Stimulated activated naive CD4-positive, alpha-beta T cell (primary cell): Measurements from ENCODE around the gene FAXDC2.

ENCODE experiments used
- DNase-seq, 6 experiments: peaks; one replicate each; lab custom pipeline; 2025; lab: John Stamatoyannopoulos, UW

The FAXDC2 gene

DNA sequence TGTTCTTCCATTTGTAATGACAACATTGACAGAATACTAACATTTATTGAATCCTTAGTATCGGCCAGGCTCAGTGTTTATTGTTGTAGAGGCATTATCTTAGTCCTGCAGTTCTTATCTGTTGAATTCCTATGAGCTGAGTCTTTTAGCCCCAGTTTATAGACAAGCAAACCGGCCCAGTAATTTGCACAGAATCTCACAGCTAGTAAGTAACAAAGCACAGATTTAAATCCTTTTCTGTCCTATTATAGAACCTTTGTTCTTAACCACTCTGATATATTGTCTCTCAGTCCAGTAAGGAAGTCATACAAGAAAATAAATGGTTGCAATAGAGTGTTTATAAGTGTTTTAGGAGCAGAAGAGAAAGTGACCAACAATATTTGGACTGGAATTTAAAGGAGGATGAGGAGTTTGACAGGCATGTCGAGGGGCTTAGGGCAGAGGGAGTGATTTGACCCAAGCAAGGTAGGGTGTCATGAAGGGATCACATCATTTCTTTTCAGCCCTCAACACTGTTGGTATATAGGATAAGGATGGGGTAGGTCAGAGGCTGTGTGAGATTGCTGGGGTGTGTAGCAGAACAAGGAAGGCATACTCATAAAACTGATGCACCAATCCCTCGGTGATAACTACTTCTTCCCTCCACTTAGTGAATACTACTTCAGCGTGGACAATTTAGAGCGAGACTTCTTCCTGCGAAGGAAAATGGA, 55.7 kb downstream of the FAXDC2 start:
- DNase-seq: no peak

DNA sequence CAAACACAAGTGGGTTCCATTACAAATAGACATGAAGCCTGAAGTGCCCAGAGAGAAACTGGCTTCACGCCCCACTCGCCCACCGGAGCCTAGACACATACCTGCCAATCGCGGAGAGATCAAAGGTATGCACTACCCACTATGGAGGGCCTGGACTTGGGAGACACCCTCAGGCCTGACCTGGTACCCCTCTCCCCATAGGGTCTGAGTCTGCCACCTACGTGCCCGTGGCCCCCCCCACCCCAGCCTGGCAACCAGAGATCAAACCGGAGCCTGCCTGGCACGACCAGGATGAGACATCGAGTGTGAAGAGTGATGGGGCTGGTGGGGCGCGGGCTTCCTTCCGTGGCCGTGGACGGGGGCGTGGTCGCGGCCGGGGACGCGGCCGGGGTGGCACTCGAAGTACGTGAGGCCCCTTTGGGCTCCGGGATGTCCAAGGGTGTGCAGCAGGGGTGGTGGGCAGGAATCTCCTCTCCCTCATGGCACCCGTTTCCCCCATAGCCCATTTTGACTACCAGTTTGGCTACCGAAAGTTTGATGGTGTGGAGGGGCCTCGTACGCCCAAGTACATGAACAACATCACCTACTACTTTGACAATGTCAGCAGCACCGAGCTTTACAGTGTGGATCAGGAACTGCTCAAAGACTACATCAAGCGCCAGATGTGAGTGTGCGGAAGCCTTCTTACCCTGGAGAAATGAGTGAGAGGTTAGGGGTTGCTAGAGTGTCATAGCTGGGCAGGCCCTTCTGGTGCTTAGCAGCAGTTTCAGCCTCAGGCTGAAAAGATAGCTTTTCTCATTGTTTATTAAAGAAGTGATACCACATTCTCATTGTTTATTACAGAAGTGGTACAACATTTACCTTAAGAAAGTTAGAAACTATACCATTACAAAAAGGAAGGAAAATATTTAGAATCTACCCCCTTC, 56.5 kb downstream of the FAXDC2 start:
- DNase-seq: no peak

DNA sequence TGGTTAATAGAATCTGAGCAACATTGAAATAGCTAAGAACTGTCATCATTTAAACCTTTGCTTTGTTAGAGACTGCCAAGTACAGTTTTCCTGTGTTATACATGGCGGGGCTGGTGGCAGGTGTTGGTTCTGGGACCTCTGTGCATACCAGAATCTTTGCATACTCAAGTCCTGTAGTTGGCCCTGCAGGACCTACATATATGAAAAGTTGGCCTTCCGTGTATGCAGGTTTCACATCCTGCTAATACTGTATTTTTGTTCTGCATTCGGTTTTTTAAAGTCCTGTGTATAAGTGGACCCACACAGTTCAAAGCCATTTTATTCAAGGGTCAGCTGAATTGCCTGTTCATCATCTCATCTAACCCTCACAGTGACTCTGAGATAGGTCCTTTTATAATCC, 58.9 kb downstream of the FAXDC2 start:
- no peak for DNase-seq

DNA sequence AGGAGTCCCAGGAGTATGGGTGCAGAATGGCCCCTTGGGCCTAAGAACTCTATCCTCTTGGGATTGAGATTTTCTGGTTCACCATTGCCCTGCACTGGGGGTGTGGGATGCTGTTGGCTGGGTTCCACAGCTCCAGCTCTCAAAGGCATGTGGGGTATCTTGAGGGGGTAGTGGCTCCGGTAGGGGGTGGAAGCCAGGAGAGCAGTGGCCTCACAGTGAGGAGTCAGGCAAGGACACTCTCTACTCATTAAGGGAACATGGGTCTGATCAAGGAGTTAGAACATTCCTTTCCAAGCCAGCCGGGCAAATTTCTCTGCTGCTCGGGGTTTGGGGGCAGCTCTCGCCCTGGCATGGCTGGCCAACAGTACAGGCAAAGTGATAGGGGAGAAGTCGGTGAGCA, 62.2 kb downstream of the FAXDC2 start:
- DNase-seq: no peak

DNA sequence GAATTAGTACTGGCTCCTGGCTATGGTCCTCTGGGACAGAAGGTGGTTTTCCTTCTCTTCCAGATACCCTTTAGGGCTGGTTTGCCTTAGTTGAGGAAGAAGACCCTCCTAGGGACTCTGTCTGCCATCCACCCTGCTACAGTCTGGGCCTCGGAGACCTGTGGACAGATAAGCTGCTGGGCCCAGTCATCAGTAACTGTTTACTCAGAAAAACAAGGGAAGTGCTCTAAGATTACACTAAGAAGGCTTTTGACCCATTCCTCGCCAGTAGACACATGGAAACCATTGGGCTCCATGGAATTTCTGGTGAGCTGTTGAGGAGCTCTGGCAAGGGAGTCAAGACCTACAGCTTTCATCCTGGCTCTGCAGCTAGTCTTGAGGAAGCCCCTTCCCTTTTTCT, 64.0 kb downstream of the FAXDC2 start:
- DNase-seq: no peak

DNA sequence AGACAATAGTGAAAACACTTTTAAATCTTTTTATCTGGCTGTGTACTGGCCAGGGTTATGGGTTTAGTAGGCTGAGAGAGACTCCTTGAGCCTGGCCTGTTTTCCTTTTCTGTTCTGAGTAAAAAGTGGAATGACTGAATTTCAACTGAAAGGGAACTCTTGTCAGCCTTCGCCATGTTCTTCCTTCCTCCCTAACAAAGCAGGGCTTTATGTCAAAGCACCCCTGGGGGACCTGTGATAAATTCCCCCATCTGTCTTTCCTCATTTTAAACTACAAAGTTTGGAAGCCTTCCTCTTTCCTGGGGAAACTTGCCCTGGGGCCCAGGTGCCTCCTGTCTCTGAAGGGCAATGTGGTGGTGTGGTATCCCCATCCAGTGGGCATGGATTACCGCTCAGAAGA, 65.5 kb downstream of the FAXDC2 start:
- no peak for DNase-seq

DNA sequence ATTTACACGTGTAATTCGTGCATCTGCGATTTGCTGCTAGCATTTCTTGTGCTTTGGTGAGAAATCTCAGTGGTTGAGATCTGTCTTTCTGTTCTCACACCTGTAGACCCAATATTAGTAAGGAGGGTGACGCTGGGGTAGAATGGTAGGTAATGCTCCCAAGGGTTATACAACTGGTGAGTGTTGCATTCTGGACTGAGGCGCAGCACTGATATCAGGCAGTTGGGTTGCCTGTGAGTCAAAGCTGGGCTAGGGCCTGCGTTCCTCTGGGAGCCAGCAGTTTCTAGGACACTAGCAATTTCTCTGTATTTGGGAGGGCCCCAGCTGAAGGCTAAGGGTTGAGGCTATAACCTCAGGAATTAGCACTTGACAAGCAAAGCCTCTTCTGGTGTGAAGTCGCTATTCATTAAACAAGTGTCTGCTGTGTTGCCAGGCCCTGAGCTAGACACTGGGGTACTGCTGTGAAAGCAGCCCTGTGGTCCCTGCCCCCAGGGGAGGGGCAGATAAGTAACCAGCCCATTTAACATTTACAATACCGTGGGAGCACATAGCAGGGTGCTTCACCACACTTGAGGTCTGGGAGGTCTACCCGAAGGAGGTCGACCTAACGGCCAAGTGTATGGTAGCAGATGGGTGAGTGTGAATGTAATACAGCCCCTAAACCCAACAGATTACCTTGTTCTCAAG, 66.5 kb downstream of the FAXDC2 start:
- no peak for DNase-seq

DNA sequence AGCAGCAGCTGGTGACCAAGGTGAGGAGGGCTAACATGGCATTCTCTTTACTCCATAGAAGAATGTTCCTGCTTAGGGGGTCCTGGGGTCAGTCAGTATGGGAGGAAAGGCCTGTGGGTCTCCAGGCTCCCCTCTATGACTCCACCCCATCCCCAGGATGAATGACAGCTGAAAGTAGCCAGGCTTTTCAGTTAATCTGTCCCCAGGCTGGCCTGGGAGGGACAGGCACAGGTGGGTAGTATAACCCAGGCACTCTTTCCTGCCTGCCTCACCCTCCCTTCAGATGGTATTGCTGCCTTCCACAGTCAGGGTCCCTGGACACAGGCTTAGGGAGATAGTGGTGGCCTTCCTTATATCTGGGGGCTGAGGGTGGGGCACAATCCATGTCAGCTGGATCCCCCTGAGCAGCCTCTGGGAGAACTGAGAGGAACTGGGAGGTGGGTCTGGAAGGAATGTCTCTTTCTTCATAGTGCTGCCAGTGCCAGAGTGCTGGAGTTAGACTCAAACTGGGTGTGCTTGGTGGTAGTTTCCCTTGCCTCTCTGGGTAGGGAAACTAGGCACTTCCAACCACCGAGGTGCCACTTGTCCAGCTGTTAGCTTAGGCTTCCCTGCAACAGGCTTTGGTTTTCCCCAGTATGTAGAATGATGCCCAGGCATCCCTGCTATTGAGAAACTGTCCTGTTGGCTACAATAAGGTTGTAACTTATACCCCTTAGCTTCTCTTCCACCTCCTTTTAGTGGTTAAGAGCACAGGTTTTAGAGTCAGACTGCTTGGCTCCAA, 67.4 kb downstream of the FAXDC2 start:
- no peak for DNase-seq

DNA sequence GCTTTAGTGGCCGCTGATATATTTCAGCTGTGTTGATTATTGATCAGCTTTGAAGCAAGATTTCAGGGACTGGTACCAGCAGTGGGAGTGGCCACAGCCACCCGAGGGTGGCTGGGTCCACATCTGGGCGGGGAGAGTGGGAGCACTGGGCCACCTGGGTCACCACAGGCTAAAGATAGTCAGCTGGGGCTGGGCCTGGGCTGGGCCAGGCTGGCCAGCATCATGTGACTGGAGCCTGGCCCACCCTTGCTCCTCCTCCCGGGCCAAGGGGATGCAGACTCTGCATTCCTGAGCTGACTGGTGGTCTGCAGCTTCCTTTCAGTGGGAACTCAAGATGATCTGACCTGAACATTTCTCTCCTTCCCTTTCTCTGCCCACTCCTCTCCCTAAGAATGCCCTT, 68.1 kb downstream of the FAXDC2 start:
- DNase-seq: no peak

DNA sequence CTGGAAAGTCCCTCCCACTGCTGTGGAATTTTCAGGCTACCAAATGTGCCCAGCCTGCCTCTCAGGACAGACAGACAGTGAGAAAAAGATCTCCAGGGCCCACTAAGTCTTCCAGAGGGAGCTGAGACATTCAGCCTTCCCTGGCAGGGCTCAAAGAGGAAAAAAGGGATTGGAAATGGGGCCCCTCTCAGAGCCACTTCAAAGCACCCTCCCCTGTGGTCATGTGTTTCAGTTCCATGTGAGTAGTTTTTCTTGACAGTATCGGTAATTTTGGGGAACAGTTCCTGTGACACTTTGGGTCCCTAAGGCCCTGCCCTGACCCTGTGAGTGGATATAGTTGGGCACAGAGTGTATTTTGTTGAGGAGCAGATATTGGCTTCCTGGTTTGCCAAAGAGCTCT, 70.3 kb downstream of the FAXDC2 start:
- DNase-seq: no peak

DNA sequence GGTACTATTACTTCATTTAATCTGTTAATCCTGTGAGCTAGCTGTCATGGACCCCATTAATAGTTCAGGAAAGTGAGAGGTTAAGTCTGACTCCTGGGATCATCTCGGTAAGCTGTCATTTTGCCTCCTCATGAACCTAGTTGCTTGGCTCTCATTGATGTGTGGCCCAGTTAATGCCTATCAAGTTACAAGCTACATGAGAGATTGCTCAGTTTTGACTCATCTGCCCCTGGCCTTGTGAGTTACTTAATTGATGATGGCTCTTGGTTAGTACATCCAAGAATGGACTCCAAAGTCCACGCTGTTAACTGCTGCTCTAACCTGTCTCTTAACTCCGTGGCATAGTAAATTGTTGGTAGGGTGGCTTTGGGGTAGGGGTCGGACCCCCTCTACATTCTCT, 71.3 kb downstream of the FAXDC2 start:
- no peak for DNase-seq

DNA sequence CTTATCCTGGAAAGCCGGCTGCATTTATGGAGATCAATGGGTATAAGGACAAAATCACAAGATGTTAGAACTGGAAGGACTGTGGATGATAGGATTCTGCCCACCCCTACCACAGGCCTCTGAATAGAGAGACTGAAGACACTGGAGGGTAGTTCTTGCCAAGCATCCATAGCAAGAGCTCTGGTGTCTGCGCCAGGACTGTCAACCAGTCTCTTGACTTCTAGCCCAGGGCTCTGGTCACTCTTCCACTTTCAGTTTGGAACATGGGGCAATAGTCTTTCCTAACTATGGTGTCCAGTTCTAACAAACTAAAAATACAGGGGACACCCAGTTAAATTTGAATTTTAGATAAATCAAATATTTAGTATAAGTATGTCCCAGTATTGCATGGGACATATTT, 71.9 kb downstream of the FAXDC2 start:
- DNase-seq: no peak

DNA sequence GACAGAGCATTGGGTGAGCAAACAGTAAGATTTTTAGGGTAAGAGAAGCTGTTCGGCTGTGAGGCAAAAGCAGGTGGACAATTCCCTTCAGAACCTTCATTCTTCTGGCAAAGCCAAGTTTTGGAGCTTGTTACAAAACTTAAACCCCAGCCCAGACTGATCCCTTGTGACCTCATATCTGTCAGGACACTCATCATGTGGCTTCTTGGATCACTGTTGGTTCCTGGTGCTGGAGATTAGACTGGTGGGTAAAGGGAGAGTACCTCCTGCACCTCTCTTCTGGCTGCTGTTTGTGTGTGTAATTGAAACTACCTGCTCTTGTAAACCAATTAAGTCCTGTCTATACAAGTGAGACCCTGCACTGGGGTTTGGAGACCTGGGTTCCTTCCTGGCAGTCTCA, 74.2 kb downstream of the FAXDC2 start:
- no peak for DNase-seq

DNA sequence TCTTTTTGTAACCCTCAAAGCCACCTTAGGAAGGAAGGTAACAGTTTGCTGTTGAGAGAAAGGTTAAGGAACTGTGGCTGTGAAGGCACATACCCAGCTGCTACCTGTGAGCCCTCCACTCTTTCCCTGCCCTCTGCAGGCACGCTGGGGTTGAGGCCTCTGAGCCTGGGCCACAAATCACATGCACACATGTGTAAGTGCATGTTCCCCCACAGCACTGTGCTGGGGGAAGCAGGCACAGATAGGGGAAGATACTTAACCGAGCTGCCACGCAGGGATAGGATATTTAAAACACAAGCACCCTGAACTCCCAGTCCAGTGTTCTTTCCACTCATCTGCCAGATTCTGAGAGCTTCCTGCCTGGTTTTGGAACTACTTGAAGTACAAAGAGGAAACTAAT, 77.1 kb downstream of the FAXDC2 start:
- DNase-seq: no peak

DNA sequence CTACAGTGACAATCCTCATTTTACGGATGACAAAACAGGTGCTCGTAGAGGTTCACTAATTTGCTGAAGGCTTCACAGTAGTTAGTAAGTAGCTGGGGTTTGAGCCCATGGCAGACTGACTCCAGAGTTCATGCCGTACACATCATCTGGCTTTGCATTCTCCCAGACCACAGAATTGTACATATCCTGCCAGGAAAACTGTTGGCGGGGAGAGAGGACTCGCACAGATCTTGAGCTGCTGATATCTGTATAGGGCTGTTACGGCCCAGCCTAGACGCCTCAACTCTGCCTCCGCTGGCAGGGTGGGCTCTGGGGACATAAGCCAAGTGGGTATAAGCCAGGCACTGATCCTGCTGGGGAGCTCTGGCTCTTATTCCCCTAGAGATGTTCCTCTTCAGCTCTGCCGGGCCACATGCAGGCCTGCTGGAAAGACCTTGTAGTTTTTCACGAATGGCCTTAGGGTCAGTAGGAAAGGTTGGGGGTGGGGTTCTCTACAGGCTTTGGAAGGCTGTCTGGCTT, 79.0 kb downstream of the FAXDC2 start:
- DNase-seq: no peak

DNA sequence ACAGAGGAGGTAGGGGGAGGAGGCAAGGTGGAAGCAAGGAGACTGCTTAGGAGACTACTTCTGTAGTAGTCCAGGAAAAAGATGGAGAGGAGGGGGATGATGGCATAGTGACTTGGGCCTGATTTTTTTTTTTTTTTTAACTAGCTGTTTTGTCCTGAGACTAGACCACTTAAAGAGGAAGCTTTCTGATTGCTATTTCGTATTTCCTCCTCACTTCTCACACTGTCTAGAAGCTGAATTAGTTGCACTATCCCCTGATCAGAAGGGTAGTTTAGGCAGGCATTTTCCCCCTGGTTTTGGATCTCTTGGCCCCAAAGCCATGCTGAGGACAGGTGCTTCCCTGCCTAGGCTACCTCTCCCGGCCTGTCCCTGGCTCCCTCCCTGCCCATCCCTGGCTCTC, 80.3 kb downstream of the FAXDC2 start:
- DNase-seq: no peak
